ENCODE measurements around the gene FCHSD2.
"Not testable (repeated sequence)": the region's sequence is repeated elsewhere in the genome, so short reads cannot be mapped to it uniquely, and the experiment has no call there.

FCHSD2 gene

GRCh38 chr11:73116636-73117035 is 25.5 kb downstream of the FCHSD2 start:
- DNase-seq, result no peak

GRCh38 chr11:73114835-73115220 is 27.3 kb downstream of the FCHSD2 start:
- no peak for DNase-seq

GRCh38 chr11:73114110-73114834 is 27.8 kb downstream of the FCHSD2 start:
- DNase-seq, result no peak

- no peak for DNase-seq
Measured at GRCh38 chr11:73113426-73113825, 28.7 kb downstream of the FCHSD2 start.

- DNase-seq, result no peak
Measured at GRCh38 chr11:73107597-73107996, 34.5 kb downstream of the FCHSD2 start.

GRCh38 chr11:73106347-73106746 is 35.8 kb downstream of the FCHSD2 start:
- no peak for DNase-seq

- no peak for DNase-seq
Measured at GRCh38 chr11:73100578-73100977, 41.5 kb downstream of the FCHSD2 start.

GRCh38 chr11:73099512-73100266 is 42.4 kb downstream of the FCHSD2 start:
- DNase-seq, result no peak

- DNase-seq, result no peak
Measured at GRCh38 chr11:73095613-73096012, 46.5 kb downstream of the FCHSD2 start.

GRCh38 chr11:73091521-73092305 is 50.4 kb downstream of the FCHSD2 start:
- DNase-seq, result no peak

- DNase-seq, result no peak
Measured at GRCh38 chr11:73087730-73088129, 54.4 kb downstream of the FCHSD2 start.

- DNase-seq, result no peak
Measured at GRCh38 chr11:73085189-73085875, 56.8 kb downstream of the FCHSD2 start.

- no peak for DNase-seq
Measured at GRCh38 chr11:73078631-73079030, 63.5 kb downstream of the FCHSD2 start.

GRCh38 chr11:73077454-73077853 is 64.7 kb downstream of the FCHSD2 start:
- DNase-seq, result no peak

GRCh38 chr11:73074319-73074718 is 67.8 kb downstream of the FCHSD2 start:
- no peak for DNase-seq

- no peak for DNase-seq
Measured at GRCh38 chr11:73072935-73073481, 69.1 kb downstream of the FCHSD2 start.

- no peak for DNase-seq
Measured at GRCh38 chr11:73070653-73071052, 71.5 kb downstream of the FCHSD2 start.

- not testable (repeated sequence) for DNase-seq
Measured at GRCh38 chr11:73061857-73062424, 80.2 kb downstream of the FCHSD2 start.

- DNase-seq, result not testable (repeated sequence)
Measured at GRCh38 chr11:73061434-73061833, 80.7 kb downstream of the FCHSD2 start.

GRCh38 chr11:73059915-73060314 is 82.2 kb downstream of the FCHSD2 start:
- no peak for DNase-seq

GRCh38 chr11:73058989-73059674 is 83.0 kb downstream of the FCHSD2 start:
- no peak for DNase-seq
